ENCODE results near the gene GABPA.
A peak's percentile ranks its signal among the peaks of the same experiment; 100 is the strongest.

GABPA gene

GRCh38 chr21:25790122-25790877 is 55.5 kb downstream of the GABPA start:
- peak; percentile 66 for DNase-seq
- Histone ChIP-seq H3K9ac (ENCODE audit: low read length) (peak overlapping the region; percentile 35), H3K4me3 (ENCODE audit: low read length) (peak overlapping the region; percentile 48), H3K9me2 (replicated peaks; ENCODE audit: insufficient read depth, low read length) (no peaks in the 10 kb centered on the region), H3K79me2 (ENCODE audit: low read length) (no peaks in the 10 kb centered on the region), H4K20me1 (ENCODE audit: insufficient read depth, low read length) (no peaks in the 10 kb centered on the region), H3K4me2 (ENCODE audit: low read depth, low read length) (peak overlapping the region; percentile 63), H3F3A (ENCODE audit: insufficient read depth, low read length) (peaks cover 8% of the 10 kb centered on the region; the same call in 1 of the 2 replicates), H3K27ac (ENCODE audit: low read length) (peak overlapping the region; percentile 73; the same call in 1 of the 2 replicates), H3K36me3 (replicated peaks; ENCODE audit: insufficient read depth, low read length) (no peaks in the 10 kb centered on the region), H3K4me1 (ENCODE audit: low read length) (0 out of 2 replicates have a peak, but pooled peaks cover 3% of the 10 kb centered on the region), H2AFZ (ENCODE audit: low read length) (peak overlapping the region; percentile 89), H3K9me3 (replicated peaks; ENCODE audit: insufficient read depth, low read length) (no peaks in the 10 kb centered on the region), H3K27me3 (replicated peaks; ENCODE audit: insufficient read depth, low read length) (no peaks in the 10 kb centered on the region)
- TF ChIP-seq CTCF (IDR thresholded peaks at IDR 0.05; ENCODE audit: low read length) (peak; percentile 68), EZH2phosphoT487 (IDR thresholded peaks at IDR 0.05; ENCODE audit: low read length) (no peak), EZH2 (optimal IDR thresholded peaks at IDR 0.05; ENCODE audit: low read depth, low read length) (no peak)

GRCh38 chr21:25790878-25791204 is 56.1 kb downstream of the GABPA start:
- Histone ChIP-seq H3K36me3 (replicated peaks; ENCODE audit: insufficient read depth, low read length) (no peaks in the 10 kb centered on the region), H3K9me2 (replicated peaks; ENCODE audit: insufficient read depth, low read length) (no peaks in the 10 kb centered on the region), H4K20me1 (ENCODE audit: insufficient read depth, low read length) (no peaks in the 10 kb centered on the region), H3K4me1 (ENCODE audit: low read length) (0 out of 2 replicates have a peak, but pooled peaks cover 3% of the 10 kb centered on the region), H2AFZ (ENCODE audit: low read length) (peak overlapping the region; percentile 89), H3K27me3 (replicated peaks; ENCODE audit: insufficient read depth, low read length) (no peaks in the 10 kb centered on the region), H3K79me2 (ENCODE audit: low read length) (no peaks in the 10 kb centered on the region), H3K27ac (ENCODE audit: low read length) (peak overlapping the region; percentile 73; the same call in 1 of the 2 replicates), H3F3A (ENCODE audit: insufficient read depth, low read length) (peaks cover 8% of the 10 kb centered on the region; the same call in 1 of the 2 replicates), H3K4me3 (ENCODE audit: low read length) (peak overlapping the region; percentile 48; the same call in 1 of the 2 replicates), H3K9ac (ENCODE audit: low read length) (peak overlapping the region; percentile 35; the same call in 1 of the 2 replicates), H3K9me3 (replicated peaks; ENCODE audit: insufficient read depth, low read length) (no peaks in the 10 kb centered on the region), H3K4me2 (ENCODE audit: low read depth, low read length) (peak overlapping the region; percentile 63)
- DNase-seq, result no peak
- no peak for TF ChIP-seq CTCF (IDR thresholded peaks at IDR 0.05; ENCODE audit: low read length)
- no peak for TF ChIP-seq EZH2phosphoT487 (IDR thresholded peaks at IDR 0.05; ENCODE audit: low read length)
- no peak for TF ChIP-seq EZH2 (optimal IDR thresholded peaks at IDR 0.05; ENCODE audit: low read depth, low read length)

- Histone ChIP-seq H3K4me3 (ENCODE audit: low read length) (no peak overlapping the region), H3K9me2 (replicated peaks; ENCODE audit: insufficient read depth, low read length) (no peaks in the 10 kb centered on the region), H3K4me1 (ENCODE audit: low read length) (0 out of 2 replicates have a peak, but pooled peaks cover 3% of the 10 kb centered on the region), H3K27me3 (replicated peaks; ENCODE audit: insufficient read depth, low read length) (no peaks in the 10 kb centered on the region), H3K36me3 (replicated peaks; ENCODE audit: insufficient read depth, low read length) (no peaks in the 10 kb centered on the region), H3K9me3 (replicated peaks; ENCODE audit: insufficient read depth, low read length) (no peaks in the 10 kb centered on the region), H3K79me2 (ENCODE audit: low read length) (no peaks in the 10 kb centered on the region), H2AFZ (ENCODE audit: low read length) (no peak overlapping the region), H3F3A (ENCODE audit: insufficient read depth, low read length) (peaks cover 8% of the 10 kb centered on the region; the same call in 1 of the 2 replicates), H3K4me2 (ENCODE audit: low read depth, low read length) (no peak overlapping the region), H3K27ac (ENCODE audit: low read length) (no peak overlapping the region), H3K9ac (ENCODE audit: low read length) (no peak overlapping the region), H4K20me1 (ENCODE audit: insufficient read depth, low read length) (no peaks in the 10 kb centered on the region)
- no peak for DNase-seq
- TF ChIP-seq EZH2 (optimal IDR thresholded peaks at IDR 0.05; ENCODE audit: low read depth, low read length) (no peak), EZH2phosphoT487 (IDR thresholded peaks at IDR 0.05; ENCODE audit: low read length) (no peak), CTCF (IDR thresholded peaks at IDR 0.05; ENCODE audit: low read length) (no peak)
These were observed 56.5 kb downstream of the GABPA start for GRCh38 chr21:25791319-25791718.
